ENCODE measurements around the gene STMN1. TPM values are rescaled to one million over a fixed set of nuclear protein-coding genes. Genes with fewer than 3 reads are reported as not detected.

The STMN1 gene
- total RNA-seq, 4 donors from 2014 or later = 79.2 to 140 (median 105) TPM

DNA sequence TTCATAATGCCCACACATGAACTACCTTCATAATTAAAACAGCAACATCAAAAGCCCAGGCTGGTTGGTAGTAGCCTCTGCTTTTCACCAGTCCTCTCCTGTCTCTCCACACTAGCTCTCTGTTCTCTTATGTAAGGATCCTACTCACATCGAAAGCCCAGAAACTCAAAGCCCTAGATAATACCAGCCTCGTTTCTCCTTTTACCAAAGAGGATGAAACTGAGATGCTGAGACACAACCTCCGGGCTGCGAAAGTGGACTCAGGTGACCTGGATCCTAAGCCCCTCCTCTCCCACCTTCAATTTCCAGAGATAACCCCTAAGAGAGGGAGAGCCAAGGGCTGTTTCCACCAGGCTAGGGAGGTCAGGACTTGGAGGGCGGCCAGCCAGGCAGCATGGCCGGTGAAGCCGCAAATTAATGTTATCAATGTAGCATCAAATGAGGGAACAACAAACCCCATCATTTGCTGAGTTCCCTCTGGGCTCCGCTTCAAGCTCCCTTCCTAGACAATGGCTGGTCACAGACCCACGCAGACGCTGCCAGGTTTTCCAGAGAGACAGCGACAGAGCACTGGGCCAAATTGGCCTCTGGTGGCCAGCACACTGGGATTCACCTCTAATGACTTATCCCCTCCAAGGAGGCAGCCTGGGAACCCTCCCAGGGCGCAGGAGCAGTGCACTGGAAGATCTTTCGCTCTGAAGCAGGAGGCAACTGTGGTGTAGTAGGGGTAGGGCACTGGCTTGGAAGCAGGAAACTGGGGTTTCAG is 20.7 kb upstream of the STMN1 start:
- Histone ChIP-seq H3K36me3 (no peaks in the 10 kb centered on the region), H3K9me3 (no peaks in the 10 kb centered on the region), H3K27ac (no peak overlapping the region), H3K4me1 (peaks cover 0 to 32% (median 7%) of the 10 kb centered on the region in 4 donors), H3K4me3 (no peak overlapping the region), H3K27me3 (no peaks in the 10 kb centered on the region)
- DNase-seq (ENCODE audit: low spot score in 2 of 2) = no peak
- no peak for TF ChIP-seq POLR2A (IDR thresholded peaks at IDR 0.05)
- TF ChIP-seq, protein P1, sequence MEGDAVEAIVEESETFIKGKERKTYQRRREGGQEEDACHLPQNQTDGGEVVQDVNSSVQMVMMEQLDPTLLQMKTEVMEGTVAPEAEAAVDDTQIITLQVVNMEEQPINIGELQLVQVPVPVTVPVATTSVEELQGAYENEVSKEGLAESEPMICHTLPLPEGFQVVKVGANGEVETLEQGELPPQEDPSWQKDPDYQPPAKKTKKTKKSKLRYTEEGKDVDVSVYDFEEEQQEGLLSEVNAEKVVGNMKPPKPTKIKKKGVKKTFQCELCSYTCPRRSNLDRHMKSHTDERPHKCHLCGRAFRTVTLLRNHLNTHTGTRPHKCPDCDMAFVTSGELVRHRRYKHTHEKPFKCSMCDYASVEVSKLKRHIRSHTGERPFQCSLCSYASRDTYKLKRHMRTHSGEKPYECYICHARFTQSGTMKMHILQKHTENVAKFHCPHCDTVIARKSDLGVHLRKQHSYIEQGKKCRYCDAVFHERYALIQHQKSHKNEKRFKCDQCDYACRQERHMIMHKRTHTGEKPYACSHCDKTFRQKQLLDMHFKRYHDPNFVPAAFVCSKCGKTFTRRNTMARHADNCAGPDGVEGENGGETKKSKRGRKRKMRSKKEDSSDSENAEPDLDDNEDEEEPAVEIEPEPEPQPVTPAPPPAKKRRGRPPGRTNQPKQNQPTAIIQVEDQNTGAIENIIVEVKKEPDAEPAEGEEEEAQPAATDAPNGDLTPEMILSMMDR (IDR thresholded peaks at IDR 0.05) = no peak
- TF ChIP-seq EP300 (IDR thresholded peaks at IDR 0.05) = no peak
- WGBS, 2 donors = 47 to 62% methylated on average over 13 of the region's 13 CpGs

DNA sequence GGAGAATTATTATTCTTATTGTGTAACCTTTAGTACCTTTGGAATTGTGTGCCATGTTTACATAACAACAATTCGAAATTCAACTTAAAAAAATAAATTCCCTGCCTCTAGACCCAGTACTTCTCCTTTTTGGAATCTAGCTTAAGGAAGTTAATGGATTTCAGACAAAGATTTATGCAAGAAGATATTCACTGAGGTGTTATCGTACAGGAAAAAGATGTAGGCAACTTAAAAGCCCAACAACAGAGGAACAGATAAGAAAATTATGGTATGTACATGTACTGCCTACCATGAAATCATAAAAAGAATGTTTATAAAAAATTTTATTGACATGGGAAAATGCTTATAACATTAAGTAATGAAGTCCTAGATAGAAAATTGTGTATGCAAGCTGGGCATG is 18.2 kb upstream of the STMN1 start:
- TF ChIP-seq POLR2A (IDR thresholded peaks at IDR 0.05) (no peak), EP300 (IDR thresholded peaks at IDR 0.05) (no peak)
- TF ChIP-seq, protein P1 (IDR thresholded peaks at IDR 0.05) = no peak
- Histone ChIP-seq H3K4me1 (peaks cover 0 to 38% (median 10%) of the 10 kb centered on the region in 4 donors), H3K36me3 (no peaks in the 10 kb centered on the region), H3K27me3 (no peaks in the 10 kb centered on the region), H3K4me3 (no peak overlapping the region), H3K27ac (no peak overlapping the region), H3K9me3 (no peaks in the 10 kb centered on the region)
- WGBS, 2 donors = 69 to 72% methylated on average over 2 of the region's 2 CpGs
- DNase-seq (ENCODE audit: low spot score in 2 of 2) = no peak

DNA sequence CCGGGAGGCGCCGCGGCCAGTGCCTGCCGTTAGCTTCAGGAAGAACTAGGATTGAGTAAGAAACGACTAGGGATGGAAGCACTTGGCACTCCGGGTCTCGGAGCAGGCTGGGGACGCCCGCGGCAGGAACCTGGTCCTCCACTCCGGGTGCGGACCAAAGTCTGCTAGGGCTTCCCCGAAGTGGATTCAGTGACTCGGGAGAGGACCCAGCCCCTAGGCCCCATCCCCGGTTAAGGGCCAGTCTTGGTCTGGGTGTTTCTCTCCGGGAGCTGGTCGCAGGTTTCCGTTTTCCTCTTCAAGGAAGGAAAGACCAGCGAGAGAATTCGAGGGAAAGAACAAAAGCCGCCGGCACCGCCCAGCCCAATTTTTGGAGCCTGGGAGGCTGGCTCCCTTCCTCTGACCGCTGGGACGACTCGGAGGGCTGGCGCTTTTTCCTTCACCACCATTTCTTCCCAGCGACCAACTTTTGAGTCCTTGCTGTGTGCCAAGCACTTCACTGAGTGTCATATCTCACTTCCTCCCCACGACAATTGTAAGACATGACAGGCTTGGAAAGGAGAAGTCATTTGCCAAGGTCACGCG is 16.8 kb upstream of the STMN1 start:
- peak overlapping the region; percentile 76 to 83 (median 80) for H3K27ac ChIP-seq
- peak in 1 of 2 donors; percentile 38 for DNase-seq (ENCODE audit: low spot score in 2 of 2)
- no peaks in the 10 kb centered on the region for H3K27me3 ChIP-seq
- H3K4me1 ChIP-seq = peaks cover 0 to 38% (median 10%) of the 10 kb centered on the region in 4 donors
- H3K4me3 ChIP-seq = peak overlapping the region; percentile 42 to 65 (median 58)
- TF ChIP-seq, protein P1 (IDR thresholded peaks at IDR 0.05) = no peak
- peak in 1 of 2 donors; percentile 45 for TF ChIP-seq EP300 (IDR thresholded peaks at IDR 0.05)
- TF ChIP-seq POLR2A (IDR thresholded peaks at IDR 0.05) = no peak
- no peaks in the 10 kb centered on the region for H3K9me3 ChIP-seq
- WGBS, 2 donors = 1 to 2% methylated on average over 20 to 22 of the region's 32 CpGs
- no peaks in the 10 kb centered on the region for H3K36me3 ChIP-seq

DNA sequence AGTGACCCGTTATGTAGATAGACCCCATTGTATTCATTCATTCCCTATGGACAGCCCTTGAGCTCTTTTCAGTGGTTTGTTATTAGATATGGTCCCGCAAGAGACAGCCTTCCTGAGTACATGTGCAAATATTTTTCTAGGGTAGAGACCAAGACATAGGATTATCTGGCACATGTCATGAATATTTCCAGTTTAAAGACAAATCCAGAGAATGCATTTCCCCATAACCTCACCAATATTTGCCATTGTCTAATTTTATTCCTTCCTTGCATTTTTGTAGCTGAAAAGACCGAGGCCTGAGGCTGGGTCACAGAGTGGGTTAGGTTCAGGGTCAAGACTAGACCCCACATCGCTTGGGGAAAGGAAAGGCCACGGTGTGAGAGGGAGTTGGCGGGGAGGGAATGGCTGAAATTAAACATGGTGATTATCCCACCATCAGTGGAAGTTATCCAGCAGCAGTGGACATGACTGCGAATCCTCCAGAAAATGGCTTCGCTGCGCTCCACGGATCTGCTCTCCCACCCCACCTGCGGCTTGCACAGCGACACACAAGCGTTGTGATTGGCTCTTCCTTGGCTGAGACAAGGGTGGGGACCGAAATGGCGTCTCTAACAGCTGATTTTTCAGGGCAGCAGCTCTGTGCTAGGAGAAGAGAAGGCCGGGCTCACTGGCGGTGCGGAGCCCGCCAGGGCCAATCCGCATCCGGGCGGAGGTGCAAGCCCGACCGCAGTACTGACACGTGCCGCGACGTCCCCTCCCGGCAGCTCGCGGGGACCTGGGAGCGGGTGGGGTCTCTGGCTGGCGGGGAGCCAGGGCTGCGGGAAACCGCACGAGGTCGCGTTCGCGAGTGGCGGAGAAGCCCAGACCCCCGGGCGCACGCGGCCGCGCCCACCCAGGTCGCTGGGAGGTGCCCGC is 16.1 kb upstream of the STMN1 start:
- no peak for DNase-seq (ENCODE audit: low spot score in 2 of 2)
- Histone ChIP-seq H3K36me3 (no peaks in the 10 kb centered on the region), H3K4me1 (peaks cover 0 to 33% (median 10%) of the 10 kb centered on the region in 4 donors), H3K9me3 (no peaks in the 10 kb centered on the region), H3K27ac (peak overlapping the region; percentile 76 to 83 (median 80)), H3K27me3 (no peaks in the 10 kb centered on the region), H3K4me3 (peak overlapping the region; percentile 42 to 65 (median 58))
- 9 to 14% methylated on average over 15 to 31 of the region's 49 CpGs for WGBS, 2 donors
- TF ChIP-seq, protein P1 (IDR thresholded peaks at IDR 0.05) = no peak
- no peak for TF ChIP-seq EP300 (IDR thresholded peaks at IDR 0.05)
- no peak for TF ChIP-seq POLR2A (IDR thresholded peaks at IDR 0.05)
